Measurements from ENCODE around the gene CAMTA1.
A peak's percentile ranks its signal among the peaks of the same experiment; 100 is the strongest.
"Not testable (repeated sequence)": the region's sequence is repeated elsewhere in the genome, so short reads cannot be mapped to it uniquely, and the experiment has no call there.

Gene CAMTA1

DNA sequence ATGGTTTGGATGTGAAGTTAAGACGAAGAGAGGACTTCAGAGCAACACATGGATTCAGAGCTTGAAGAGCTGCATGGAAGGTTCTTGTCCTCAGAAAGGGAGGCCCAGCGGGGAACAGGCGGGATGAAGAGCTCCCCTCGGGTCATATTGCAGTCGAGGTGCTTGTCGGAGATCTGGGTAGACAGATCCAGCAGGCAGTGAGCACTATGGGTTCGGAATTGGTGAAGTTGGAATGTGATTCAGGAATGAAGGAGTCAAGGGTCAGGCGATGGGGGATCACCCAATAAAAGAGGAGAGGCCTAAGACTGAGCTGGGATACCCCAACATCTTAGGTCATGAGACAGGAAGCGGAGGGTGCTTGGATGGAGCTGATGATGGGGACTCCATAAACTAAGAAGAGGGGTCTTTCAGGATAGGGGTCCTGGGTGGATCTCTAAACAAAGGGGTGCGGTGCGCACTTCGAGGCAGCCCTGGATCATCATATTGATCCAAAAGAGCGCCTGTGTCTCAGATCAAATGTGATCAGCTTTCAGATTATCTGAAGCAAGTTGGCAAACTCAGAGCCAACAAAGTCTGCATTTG lies 809.6 kb downstream of the CAMTA1 start:
- TF ChIP-seq, protein P1, sequence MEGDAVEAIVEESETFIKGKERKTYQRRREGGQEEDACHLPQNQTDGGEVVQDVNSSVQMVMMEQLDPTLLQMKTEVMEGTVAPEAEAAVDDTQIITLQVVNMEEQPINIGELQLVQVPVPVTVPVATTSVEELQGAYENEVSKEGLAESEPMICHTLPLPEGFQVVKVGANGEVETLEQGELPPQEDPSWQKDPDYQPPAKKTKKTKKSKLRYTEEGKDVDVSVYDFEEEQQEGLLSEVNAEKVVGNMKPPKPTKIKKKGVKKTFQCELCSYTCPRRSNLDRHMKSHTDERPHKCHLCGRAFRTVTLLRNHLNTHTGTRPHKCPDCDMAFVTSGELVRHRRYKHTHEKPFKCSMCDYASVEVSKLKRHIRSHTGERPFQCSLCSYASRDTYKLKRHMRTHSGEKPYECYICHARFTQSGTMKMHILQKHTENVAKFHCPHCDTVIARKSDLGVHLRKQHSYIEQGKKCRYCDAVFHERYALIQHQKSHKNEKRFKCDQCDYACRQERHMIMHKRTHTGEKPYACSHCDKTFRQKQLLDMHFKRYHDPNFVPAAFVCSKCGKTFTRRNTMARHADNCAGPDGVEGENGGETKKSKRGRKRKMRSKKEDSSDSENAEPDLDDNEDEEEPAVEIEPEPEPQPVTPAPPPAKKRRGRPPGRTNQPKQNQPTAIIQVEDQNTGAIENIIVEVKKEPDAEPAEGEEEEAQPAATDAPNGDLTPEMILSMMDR (IDR thresholded peaks at IDR 0.05; ENCODE audit: poor library complexity, severe bottlenecking), result no peak
- peak; percentile 25 for DNase-seq (ENCODE audit: low spot score)
- Histone ChIP-seq H3K4me3 (ENCODE audit: severe bottlenecking) (no peak overlapping the region), H3K9me3 (ENCODE audit: severe bottlenecking) (no peaks in the 10 kb centered on the region), H3K4me1 (ENCODE audit: insufficient read depth, poor library complexity, severe bottlenecking) (no peaks in the 10 kb centered on the region), H3K27me3 (ENCODE audit: insufficient read depth, poor library complexity, severe bottlenecking) (peaks cover 3% of the 10 kb centered on the region), H3K27ac (ENCODE audit: poor library complexity, severe bottlenecking) (no peak overlapping the region), H3K36me3 (ENCODE audit: low read depth) (no peaks in the 10 kb centered on the region)
- no peak for ATAC-seq (ENCODE audit: low read depth)

DNA sequence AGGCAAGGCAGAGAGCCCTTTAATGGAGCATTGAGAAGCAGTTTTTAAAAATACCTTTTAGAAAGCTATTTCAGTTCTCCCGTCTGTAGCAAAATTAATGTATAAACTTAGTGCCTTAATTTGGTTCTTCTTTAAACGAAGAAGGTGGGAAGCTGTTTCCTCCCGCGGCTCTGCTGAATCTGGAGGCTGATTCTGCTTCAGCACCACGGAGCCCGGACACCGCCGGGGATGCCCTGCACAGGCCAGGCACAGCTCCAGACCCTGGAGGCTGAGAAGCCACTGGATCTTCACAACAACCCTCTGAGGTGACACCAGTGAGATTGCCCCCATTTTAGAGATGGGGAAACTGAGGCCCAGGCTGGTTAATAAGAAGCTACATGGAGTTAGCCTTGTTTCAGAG lies 810.1 kb downstream of the CAMTA1 start:
- Histone ChIP-seq H3K27me3 (ENCODE audit: insufficient read depth, poor library complexity, severe bottlenecking) (peaks cover 3% of the 10 kb centered on the region), H3K27ac (ENCODE audit: poor library complexity, severe bottlenecking) (no peak overlapping the region), H3K36me3 (ENCODE audit: low read depth) (no peaks in the 10 kb centered on the region), H3K4me3 (ENCODE audit: severe bottlenecking) (no peak overlapping the region), H3K4me1 (ENCODE audit: insufficient read depth, poor library complexity, severe bottlenecking) (no peaks in the 10 kb centered on the region), H3K9me3 (ENCODE audit: severe bottlenecking) (no peaks in the 10 kb centered on the region)
- TF ChIP-seq, protein P1 (IDR thresholded peaks at IDR 0.05; ENCODE audit: poor library complexity, severe bottlenecking), result no peak
- ATAC-seq (ENCODE audit: low read depth) (no peak), DNase-seq (ENCODE audit: low spot score) (peak; percentile 22)

DNA sequence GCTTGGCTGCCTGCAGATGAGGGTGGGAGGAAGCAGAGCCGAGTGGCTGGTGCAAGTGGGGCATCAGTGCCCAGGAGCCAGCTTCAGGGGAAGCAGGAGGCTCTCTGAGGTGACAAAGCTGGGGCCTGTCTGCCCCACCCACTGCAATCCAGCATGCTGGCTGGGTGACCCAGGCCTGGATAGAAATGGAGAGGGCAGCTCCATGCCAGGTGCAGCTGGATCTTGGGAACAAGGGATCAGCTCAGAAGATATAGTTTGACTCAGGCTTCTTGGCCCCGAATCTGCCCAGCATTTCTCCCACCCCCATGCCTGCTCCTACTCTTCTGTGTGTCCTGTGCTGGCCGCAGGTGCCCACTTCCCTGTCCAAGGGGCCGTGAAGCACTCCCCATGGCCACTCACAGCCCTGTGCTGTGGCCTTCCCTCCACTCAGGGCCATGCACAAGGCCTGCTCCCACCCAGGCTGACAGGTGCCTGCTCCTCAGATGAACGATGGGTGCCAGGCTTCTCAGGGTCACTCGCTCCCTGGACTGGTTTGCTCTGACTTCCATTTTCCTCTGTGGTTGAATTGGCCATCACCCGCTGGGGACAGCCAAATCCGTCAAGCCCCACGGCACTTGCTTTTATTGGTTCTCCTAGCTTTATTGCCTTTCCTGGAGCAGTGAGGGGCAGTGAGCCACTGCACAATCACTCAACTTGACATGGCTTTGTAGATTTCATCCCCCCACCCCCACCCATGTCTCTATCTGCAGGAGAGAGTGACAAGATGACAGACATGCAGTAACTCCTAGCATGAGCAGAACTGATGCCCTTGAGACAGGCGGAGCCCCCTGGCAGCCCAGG lies 811.1 kb downstream of the CAMTA1 start:
- peaks cover 3% of the 10 kb centered on the region for H3K27me3 ChIP-seq (ENCODE audit: insufficient read depth, poor library complexity, severe bottlenecking)
- TF ChIP-seq, protein P1 (IDR thresholded peaks at IDR 0.05; ENCODE audit: poor library complexity, severe bottlenecking), result no peak
- H3K9me3 ChIP-seq (ENCODE audit: severe bottlenecking), result no peaks in the 10 kb centered on the region
- ATAC-seq (ENCODE audit: low read depth), result no peak
- H3K27ac ChIP-seq (ENCODE audit: poor library complexity, severe bottlenecking), result no peak overlapping the region
- H3K4me1 ChIP-seq (ENCODE audit: insufficient read depth, poor library complexity, severe bottlenecking), result no peaks in the 10 kb centered on the region
- no peaks in the 10 kb centered on the region for H3K36me3 ChIP-seq (ENCODE audit: low read depth)
- no peak overlapping the region for H3K4me3 ChIP-seq (ENCODE audit: severe bottlenecking)
- peak; percentile 30 for DNase-seq (ENCODE audit: low spot score)

DNA sequence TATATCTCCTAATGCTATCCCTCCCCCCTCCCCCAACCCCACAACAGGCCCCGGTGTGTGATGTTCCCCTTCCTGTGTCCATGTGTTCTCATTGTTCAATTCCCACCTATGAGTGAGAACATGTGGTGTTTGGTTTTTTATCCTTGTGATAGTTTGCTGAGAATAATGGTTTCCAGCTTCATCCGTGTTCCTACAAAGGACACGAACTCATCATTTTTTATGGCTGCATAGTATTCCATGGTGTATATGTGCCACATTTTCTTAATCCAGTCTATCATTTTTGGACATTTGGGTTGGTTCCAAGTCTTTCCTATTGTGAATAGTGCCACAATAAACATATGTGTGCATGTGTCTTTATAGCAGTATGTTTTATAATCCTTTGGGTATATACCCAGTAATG lies 812.8 kb downstream of the CAMTA1 start:
- not testable (repeated sequence) for H3K27ac ChIP-seq (ENCODE audit: poor library complexity, severe bottlenecking)

DNA sequence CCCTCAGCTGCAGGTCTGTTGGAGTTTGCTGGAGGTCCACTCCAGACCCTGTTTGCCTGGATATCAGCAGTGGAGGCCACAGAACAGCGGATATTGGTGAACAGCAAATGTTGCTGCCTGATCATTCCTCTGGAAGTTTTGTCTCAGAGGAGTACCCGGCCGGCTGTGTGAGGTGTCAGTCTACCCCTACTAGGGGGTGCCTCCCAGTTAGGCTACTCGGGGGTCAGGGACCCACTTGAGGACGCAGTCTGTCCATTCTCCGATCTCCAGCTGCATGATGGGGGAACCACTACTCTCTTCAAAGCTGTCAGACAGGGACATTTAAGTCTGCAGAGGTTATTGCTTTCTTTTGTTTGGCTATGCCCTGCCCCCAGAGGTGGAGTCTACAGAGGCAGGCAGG lies 819.7 kb downstream of the CAMTA1 start:
- H3K4me1 ChIP-seq (ENCODE audit: insufficient read depth, poor library complexity, severe bottlenecking); H3K9me3 ChIP-seq (ENCODE audit: severe bottlenecking); H3K4me3 ChIP-seq (ENCODE audit: severe bottlenecking); H3K27ac ChIP-seq (ENCODE audit: poor library complexity, severe bottlenecking); H3K27me3 ChIP-seq (ENCODE audit: insufficient read depth, poor library complexity, severe bottlenecking); H3K36me3 ChIP-seq (ENCODE audit: low read depth); ATAC-seq (ENCODE audit: low read depth): not testable (repeated sequence)
- DNase-seq (ENCODE audit: low spot score), result peak; percentile 7

More for the DNA sequence above, 812.8 kb downstream of the CAMTA1 start:
- ATAC-seq (ENCODE audit: low read depth); DNase-seq (ENCODE audit: low spot score); H3K27me3 ChIP-seq (ENCODE audit: insufficient read depth, poor library complexity, severe bottlenecking); H3K9me3 ChIP-seq (ENCODE audit: severe bottlenecking); H3K4me1 ChIP-seq (ENCODE audit: insufficient read depth, poor library complexity, severe bottlenecking); H3K36me3 ChIP-seq (ENCODE audit: low read depth); H3K4me3 ChIP-seq (ENCODE audit: severe bottlenecking): not testable (repeated sequence)

DNA sequence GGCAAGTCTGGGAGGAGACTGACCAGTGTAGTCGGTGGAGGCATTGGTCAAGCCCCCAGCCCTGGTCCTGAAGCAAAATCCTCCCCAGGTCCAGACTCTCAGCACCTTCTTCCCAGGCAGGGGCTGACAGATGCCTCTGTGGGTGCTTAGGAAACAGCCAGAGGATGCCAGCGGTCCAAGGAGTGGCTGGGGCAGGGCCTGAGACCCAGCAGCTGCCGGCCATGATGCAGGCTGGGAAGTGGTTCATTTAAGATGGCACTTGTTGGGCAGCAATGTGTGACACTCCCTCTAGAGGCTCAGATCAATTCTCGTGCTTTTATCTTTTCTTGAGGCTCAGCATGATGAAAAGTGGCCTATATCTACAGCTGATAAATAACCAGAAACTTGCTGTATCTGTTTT lies 820.8 kb downstream of the CAMTA1 start:
- no peaks in the 10 kb centered on the region for H3K4me1 ChIP-seq (ENCODE audit: insufficient read depth, poor library complexity, severe bottlenecking)
- DNase-seq (ENCODE audit: low spot score) (no peak), ATAC-seq (ENCODE audit: low read depth) (no peak)
- H3K9me3 ChIP-seq (ENCODE audit: severe bottlenecking), result no peaks in the 10 kb centered on the region
- no peak overlapping the region for H3K27ac ChIP-seq (ENCODE audit: poor library complexity, severe bottlenecking)
- no peak overlapping the region for H3K4me3 ChIP-seq (ENCODE audit: severe bottlenecking)
- TF ChIP-seq, protein P1 (IDR thresholded peaks at IDR 0.05; ENCODE audit: poor library complexity, severe bottlenecking), result no peak
- no peaks in the 10 kb centered on the region for H3K36me3 ChIP-seq (ENCODE audit: low read depth)
- H3K27me3 ChIP-seq (ENCODE audit: insufficient read depth, poor library complexity, severe bottlenecking), result no peaks in the 10 kb centered on the region

Measured in RWPE2 (cell line).